ENCODE results near the gene FTO.

Gene FTO

GRCh38 chr16:53826658-53827057 lies 122.7 kb downstream of the FTO start:
- Histone ChIP-seq H4K20me1 (ENCODE audit: insufficient read depth, low read length) (no peaks in the 10 kb centered on the region), H3K9ac (ENCODE audit: low read length) (no peak overlapping the region), H3K4me3 (ENCODE audit: low read length) (no peak overlapping the region), H3K36me3 (replicated peaks; ENCODE audit: insufficient read depth, low read length) (no peaks in the 10 kb centered on the region), H3K4me2 (ENCODE audit: low read depth, low read length) (no peak overlapping the region), H2AFZ (ENCODE audit: low read length) (no peak overlapping the region), H3K9me2 (replicated peaks; ENCODE audit: insufficient read depth, low read length) (no peaks in the 10 kb centered on the region), H3F3A (ENCODE audit: insufficient read depth, low read length) (peaks cover 9% of the 10 kb centered on the region), H3K4me1 (ENCODE audit: low read length) (no peaks in the 10 kb centered on the region), H3K27me3 (replicated peaks; ENCODE audit: insufficient read depth, low read length) (no peaks in the 10 kb centered on the region), H3K27ac (ENCODE audit: low read length) (no peak overlapping the region), H3K9me3 (replicated peaks; ENCODE audit: insufficient read depth, low read length) (no peaks in the 10 kb centered on the region), H3K79me2 (ENCODE audit: low read length) (no peaks in the 10 kb centered on the region)
- TF ChIP-seq EZH2phosphoT487 (IDR thresholded peaks at IDR 0.05; ENCODE audit: low read length), result no peak
- no peak for TF ChIP-seq EZH2 (optimal IDR thresholded peaks at IDR 0.05; ENCODE audit: low read depth, low read length)
- TF ChIP-seq, protein P1, sequence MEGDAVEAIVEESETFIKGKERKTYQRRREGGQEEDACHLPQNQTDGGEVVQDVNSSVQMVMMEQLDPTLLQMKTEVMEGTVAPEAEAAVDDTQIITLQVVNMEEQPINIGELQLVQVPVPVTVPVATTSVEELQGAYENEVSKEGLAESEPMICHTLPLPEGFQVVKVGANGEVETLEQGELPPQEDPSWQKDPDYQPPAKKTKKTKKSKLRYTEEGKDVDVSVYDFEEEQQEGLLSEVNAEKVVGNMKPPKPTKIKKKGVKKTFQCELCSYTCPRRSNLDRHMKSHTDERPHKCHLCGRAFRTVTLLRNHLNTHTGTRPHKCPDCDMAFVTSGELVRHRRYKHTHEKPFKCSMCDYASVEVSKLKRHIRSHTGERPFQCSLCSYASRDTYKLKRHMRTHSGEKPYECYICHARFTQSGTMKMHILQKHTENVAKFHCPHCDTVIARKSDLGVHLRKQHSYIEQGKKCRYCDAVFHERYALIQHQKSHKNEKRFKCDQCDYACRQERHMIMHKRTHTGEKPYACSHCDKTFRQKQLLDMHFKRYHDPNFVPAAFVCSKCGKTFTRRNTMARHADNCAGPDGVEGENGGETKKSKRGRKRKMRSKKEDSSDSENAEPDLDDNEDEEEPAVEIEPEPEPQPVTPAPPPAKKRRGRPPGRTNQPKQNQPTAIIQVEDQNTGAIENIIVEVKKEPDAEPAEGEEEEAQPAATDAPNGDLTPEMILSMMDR (IDR thresholded peaks at IDR 0.05; ENCODE audit: low read length), result no peak
- DNase-seq, result no peak

DNA sequence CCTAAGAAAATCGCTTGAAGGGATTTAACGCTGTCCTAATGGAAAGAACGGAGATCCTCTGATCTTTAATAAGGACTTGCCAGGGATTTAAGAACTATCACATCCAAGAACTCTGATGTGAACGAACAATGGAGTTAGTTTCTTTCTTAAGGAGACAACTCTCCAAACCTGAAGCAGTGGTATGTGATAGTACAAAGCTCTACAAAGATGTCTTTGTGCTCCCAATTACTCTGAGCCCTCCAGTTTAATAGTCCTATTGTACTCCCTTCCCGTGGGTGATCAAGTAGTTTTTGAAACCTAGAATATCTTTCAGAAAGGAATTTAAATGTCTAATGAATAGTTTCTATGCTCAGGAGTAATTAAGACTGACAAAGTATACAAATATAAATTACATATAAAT lies 123.8 kb downstream of the FTO start:
- Histone ChIP-seq H3K9me2 (replicated peaks; ENCODE audit: insufficient read depth, low read length) (no peaks in the 10 kb centered on the region), H3K27ac (ENCODE audit: low read length) (no peak overlapping the region), H3K4me2 (ENCODE audit: low read depth, low read length) (no peak overlapping the region), H3K9ac (ENCODE audit: low read length) (no peak overlapping the region), H3F3A (ENCODE audit: insufficient read depth, low read length) (peaks cover 7% of the 10 kb centered on the region), H3K4me1 (ENCODE audit: low read length) (no peaks in the 10 kb centered on the region), H3K4me3 (ENCODE audit: low read length) (no peak overlapping the region), H3K79me2 (ENCODE audit: low read length) (no peaks in the 10 kb centered on the region), H2AFZ (ENCODE audit: low read length) (no peak overlapping the region), H3K9me3 (replicated peaks; ENCODE audit: insufficient read depth, low read length) (no peaks in the 10 kb centered on the region), H3K27me3 (replicated peaks; ENCODE audit: insufficient read depth, low read length) (no peaks in the 10 kb centered on the region), H4K20me1 (ENCODE audit: insufficient read depth, low read length) (no peaks in the 10 kb centered on the region), H3K36me3 (replicated peaks; ENCODE audit: insufficient read depth, low read length) (no peaks in the 10 kb centered on the region)
- TF ChIP-seq EZH2phosphoT487 (IDR thresholded peaks at IDR 0.05; ENCODE audit: low read length) (no peak), EZH2 (optimal IDR thresholded peaks at IDR 0.05; ENCODE audit: low read depth, low read length) (no peak)
- TF ChIP-seq, protein P1 (IDR thresholded peaks at IDR 0.05; ENCODE audit: low read length), result no peak
- no peak for DNase-seq

DNA sequence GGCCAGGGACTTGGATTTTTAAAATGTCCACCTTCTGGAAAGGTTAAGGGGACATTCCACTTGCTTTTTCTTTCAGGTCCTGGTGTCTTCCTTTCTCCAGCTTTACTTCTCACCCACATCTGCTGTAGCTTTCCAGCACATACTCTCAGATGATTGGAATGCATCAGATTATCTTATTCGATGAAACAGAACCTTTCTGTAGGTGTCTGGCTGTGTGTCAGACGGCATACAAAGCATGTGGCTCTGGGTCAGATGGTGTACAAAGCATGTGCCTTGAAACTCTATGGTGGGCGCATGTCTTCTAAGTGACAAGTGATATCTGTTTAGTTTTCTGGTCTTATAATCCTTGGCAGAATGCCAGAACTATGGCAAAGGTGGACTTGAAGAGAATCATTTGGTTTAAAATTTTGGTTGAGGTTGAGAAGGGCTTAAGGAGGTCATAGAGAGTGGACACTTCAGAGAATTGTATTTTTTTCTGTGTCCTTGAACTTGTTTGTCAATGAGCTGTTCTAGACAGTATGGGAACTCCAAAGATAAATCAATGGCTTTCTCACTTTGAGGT lies 125.3 kb downstream of the FTO start:
- TF ChIP-seq, protein P1 (IDR thresholded peaks at IDR 0.05; ENCODE audit: low read length), result no peak
- TF ChIP-seq EZH2 (optimal IDR thresholded peaks at IDR 0.05; ENCODE audit: low read depth, low read length) (no peak), EZH2phosphoT487 (IDR thresholded peaks at IDR 0.05; ENCODE audit: low read length) (no peak)
- H3K4me2 ChIP-seq (ENCODE audit: low read depth, low read length), result no peak overlapping the region
- H3F3A ChIP-seq (ENCODE audit: insufficient read depth, low read length), result no peaks in the 10 kb centered on the region
- no peaks in the 10 kb centered on the region for H3K27me3 ChIP-seq (replicated peaks; ENCODE audit: insufficient read depth, low read length)
- H2AFZ ChIP-seq (ENCODE audit: low read length), result no peak overlapping the region
- H3K9me2 ChIP-seq (replicated peaks; ENCODE audit: insufficient read depth, low read length), result no peaks in the 10 kb centered on the region
- H3K4me1 ChIP-seq (ENCODE audit: low read length), result no peaks in the 10 kb centered on the region
- H3K36me3 ChIP-seq (replicated peaks; ENCODE audit: insufficient read depth, low read length), result no peaks in the 10 kb centered on the region
- H3K4me3 ChIP-seq (ENCODE audit: low read length), result no peak overlapping the region
- H3K27ac ChIP-seq (ENCODE audit: low read length), result no peak overlapping the region
- DNase-seq, result no peak
- H3K9ac ChIP-seq (ENCODE audit: low read length), result no peak overlapping the region
- no peaks in the 10 kb centered on the region for H3K79me2 ChIP-seq (ENCODE audit: low read length)
- H4K20me1 ChIP-seq (ENCODE audit: insufficient read depth, low read length), result no peaks in the 10 kb centered on the region
- H3K9me3 ChIP-seq (replicated peaks; ENCODE audit: insufficient read depth, low read length), result no peaks in the 10 kb centered on the region
